ENCODE measurements around the gene PLPPR3. TPM values are rescaled to one million over a fixed set of nuclear protein-coding genes. Genes with fewer than 3 reads are reported as not detected.
A peak's percentile ranks its signal among the peaks of the same experiment; 100 is the strongest.

PLPPR3 gene
- total and polyA plus RNA-seq, 9 of the 15 experiments (the other 6 are each of a cell fraction or from before 2014, with no cell fraction given) = 0.01 to 48.2 (median 8.6) TPM

- TF ChIP-seq ZHX1 (conservative IDR thresholded peaks at IDR 0.05; ENCODE audit: low read length) (no peak), ZBTB33 (CRISPR knock-in tag; IDR thresholded peaks at IDR 0.05) (peak; percentile 97), CREBBP (IDR thresholded peaks at IDR 0.05; ENCODE audit: low read depth, low read length) (no peak), CBX8 (IDR thresholded peaks at IDR 0.05; ENCODE audit: borderline replicate concordance, extremely low read depth, low read depth, low read length, poor library complexity, severe bottlenecking) (no peak), SNIP1 (IDR thresholded peaks at IDR 0.05; ENCODE audit: low read depth) (no peak), STAG1 (CRISPR knock-in tag; IDR thresholded peaks at IDR 0.05; ENCODE audit: borderline replicate concordance) (no peak), GATAD2A (IDR thresholded peaks at IDR 0.05) (no peak), ZNF583 (CRISPR knock-in tag; IDR thresholded peaks at IDR 0.05) (no peak), CREB3L1 (IDR thresholded peaks at IDR 0.05; ENCODE audit: borderline replicate concordance, low read depth) (no peak), FUS (optimal IDR thresholded peaks at IDR 0.05; ENCODE audit: low read depth, low read length) (no peak), AFF1 (IDR thresholded peaks at IDR 0.05; ENCODE audit: low read depth in 1 of 2, partially characterized antibody in 2 of 2) (no peak), FIP1L1 (IDR thresholded peaks at IDR 0.05; ENCODE audit: low read depth, low read length, poor library complexity, severe bottlenecking) (peak; percentile 83), CSDE1 (IDR thresholded peaks at IDR 0.05) (no peak), ZNF280A (IDR thresholded peaks at IDR 0.05; ENCODE audit: low read depth, partially characterized antibody) (no peak), DNMT1 (IDR thresholded peaks at IDR 0.05) (no peak)
Measured at GRCh38 chr19:812049-812746, 9.6 kb downstream of the PLPPR3 start (continued).

Measured in K562 (cell line).